ENCODE measurements around the gene BOC. TPM values are rescaled to one million over a fixed set of nuclear protein-coding genes. Genes with fewer than 3 reads are reported as not detected.

BOC gene
- total RNA-seq, 2 experiments from 2014 or later = 0.03 TPM; not detected in 1

- Histone ChIP-seq H3K79me2 (ENCODE audit: insufficient read depth, low read depth, low read length) (no peaks in the 10 kb centered on the region), H3K27ac (ENCODE audit: low read depth, low read length, poor library complexity, severe bottlenecking) (no peak overlapping the region), H3K4me1 (ENCODE audit: insufficient read depth, low read length, poor library complexity, severe bottlenecking) (no peaks in the 10 kb centered on the region), H4K20me1 (ENCODE audit: insufficient read depth, low read length) (no peaks in the 10 kb centered on the region), H3K9me2 (ENCODE audit: insufficient read depth, low read length) (no peaks in the 10 kb centered on the region), H3K4me2 (ENCODE audit: low read length) (no peak overlapping the region), H3K4me3 (ENCODE audit: low read depth, low read length, poor library complexity, severe bottlenecking) (no peak overlapping the region), H3K36me3 (ENCODE audit: insufficient read depth, low read length) (no peaks in the 10 kb centered on the region), H2AFZ (ENCODE audit: low read length) (no peak overlapping the region), H3K9me3 (ENCODE audit: low read length) (peaks cover 26% of the 10 kb centered on the region; the same call in 1 of the 2 replicates)
- ChIA-PET POLR2A (interaction anchor here (0.6 to 1.2 kb wide), 2 partner anchors 15 to 51 kb away, joined by 3 read pairs; no protein-coding TSS in a partner anchor), CTCF (ENCODE audit: unreplicated experiment) (no interaction called here)
- BruUV-seq (replicated peaks) = no TSS peak
- TF ChIP-seq EZH2phosphoT487 (IDR thresholded peaks at IDR 0.05; ENCODE audit: borderline replicate concordance, low read depth, low read length) = no peak
- TF ChIP-seq, protein P1, sequence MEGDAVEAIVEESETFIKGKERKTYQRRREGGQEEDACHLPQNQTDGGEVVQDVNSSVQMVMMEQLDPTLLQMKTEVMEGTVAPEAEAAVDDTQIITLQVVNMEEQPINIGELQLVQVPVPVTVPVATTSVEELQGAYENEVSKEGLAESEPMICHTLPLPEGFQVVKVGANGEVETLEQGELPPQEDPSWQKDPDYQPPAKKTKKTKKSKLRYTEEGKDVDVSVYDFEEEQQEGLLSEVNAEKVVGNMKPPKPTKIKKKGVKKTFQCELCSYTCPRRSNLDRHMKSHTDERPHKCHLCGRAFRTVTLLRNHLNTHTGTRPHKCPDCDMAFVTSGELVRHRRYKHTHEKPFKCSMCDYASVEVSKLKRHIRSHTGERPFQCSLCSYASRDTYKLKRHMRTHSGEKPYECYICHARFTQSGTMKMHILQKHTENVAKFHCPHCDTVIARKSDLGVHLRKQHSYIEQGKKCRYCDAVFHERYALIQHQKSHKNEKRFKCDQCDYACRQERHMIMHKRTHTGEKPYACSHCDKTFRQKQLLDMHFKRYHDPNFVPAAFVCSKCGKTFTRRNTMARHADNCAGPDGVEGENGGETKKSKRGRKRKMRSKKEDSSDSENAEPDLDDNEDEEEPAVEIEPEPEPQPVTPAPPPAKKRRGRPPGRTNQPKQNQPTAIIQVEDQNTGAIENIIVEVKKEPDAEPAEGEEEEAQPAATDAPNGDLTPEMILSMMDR (conservative IDR thresholded peaks at IDR 0.05; ENCODE audit: low read length) = no peak
- intact Hi-C loops (cut with micrococcal nuclease; ENCODE audit: unreplicated experiment) = no loop called here
- no peak for DNase-seq (ENCODE audit: low spot score)
These were observed 101.1 kb downstream of the BOC start for GRCh38 chr3:113312416-113312815.

GRCh38 chr3:113314923-113315322 is 103.6 kb downstream of the BOC start:
- Histone ChIP-seq H3K36me3 (ENCODE audit: insufficient read depth, low read length) (no peaks in the 10 kb centered on the region), H3K27ac (ENCODE audit: low read depth, low read length, poor library complexity, severe bottlenecking) (no peak overlapping the region), H3K4me2 (ENCODE audit: low read length) (no peak overlapping the region), H3K4me3 (ENCODE audit: low read depth, low read length, poor library complexity, severe bottlenecking) (no peak overlapping the region), H4K20me1 (ENCODE audit: insufficient read depth, low read length) (no peaks in the 10 kb centered on the region), H3K9me3 (ENCODE audit: low read length) (peaks cover 26% of the 10 kb centered on the region; the same call in 1 of the 2 replicates), H3K9me2 (ENCODE audit: insufficient read depth, low read length) (no peaks in the 10 kb centered on the region), H3K79me2 (ENCODE audit: insufficient read depth, low read depth, low read length) (no peaks in the 10 kb centered on the region), H3K4me1 (ENCODE audit: insufficient read depth, low read length, poor library complexity, severe bottlenecking) (no peaks in the 10 kb centered on the region), H2AFZ (ENCODE audit: low read length) (no peak overlapping the region)
- POLR2A ChIA-PET = interaction anchor here (0.7 to 1.0 kb wide), 2 partner anchors 8 to 672 kb away, joined by 3 read pairs; no protein-coding TSS in a partner anchor
- no peak for TF ChIP-seq EZH2phosphoT487 (IDR thresholded peaks at IDR 0.05; ENCODE audit: borderline replicate concordance, low read depth, low read length)
- TF ChIP-seq, protein P1 (conservative IDR thresholded peaks at IDR 0.05; ENCODE audit: low read length) = no peak
- BruUV-seq (replicated peaks) = no TSS peak
- intact Hi-C loops (cut with micrococcal nuclease; ENCODE audit: unreplicated experiment) = no loop called here
- CTCF ChIA-PET (ENCODE audit: unreplicated experiment) = no interaction called here
- no peak for DNase-seq (ENCODE audit: low spot score)

DNA sequence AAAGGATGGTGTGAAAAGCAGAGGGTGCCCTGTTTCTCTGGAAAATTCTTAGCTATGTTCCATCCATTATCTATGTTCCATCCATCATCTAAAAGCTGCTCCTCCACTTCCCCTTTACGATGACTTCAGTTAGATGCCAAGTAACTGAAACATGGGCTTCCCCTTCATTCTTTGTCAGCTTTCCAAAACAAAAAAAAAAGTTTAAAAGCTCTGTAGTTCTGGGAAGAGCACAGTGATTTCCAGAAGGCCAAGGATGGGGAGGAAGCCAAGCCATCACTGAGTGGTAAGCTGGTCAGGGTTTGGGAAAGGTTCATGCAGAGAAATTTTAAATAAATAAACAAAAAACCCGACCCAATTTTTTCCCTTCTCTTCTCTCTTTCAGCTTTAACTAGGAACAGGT is 118.4 kb downstream of the BOC start:
- no peak for TF ChIP-seq EZH2phosphoT487 (IDR thresholded peaks at IDR 0.05; ENCODE audit: borderline replicate concordance, low read depth, low read length)
- TF ChIP-seq, protein P1 (conservative IDR thresholded peaks at IDR 0.05; ENCODE audit: low read length) = no peak
- no peak overlapping the region for H3K4me2 ChIP-seq (ENCODE audit: low read length)
- no peaks in the 10 kb centered on the region for H4K20me1 ChIP-seq (ENCODE audit: insufficient read depth, low read length)
- H2AFZ ChIP-seq (ENCODE audit: low read length) = no peak overlapping the region
- no peak overlapping the region for H3K4me3 ChIP-seq (ENCODE audit: low read depth, low read length, poor library complexity, severe bottlenecking)
- H3K27ac ChIP-seq (ENCODE audit: low read depth, low read length, poor library complexity, severe bottlenecking) = no peak overlapping the region
- H3K9me3 ChIP-seq (ENCODE audit: low read length) = no peaks in the 10 kb centered on the region
- H3K9me2 ChIP-seq (ENCODE audit: insufficient read depth, low read length) = no peaks in the 10 kb centered on the region
- CTCF ChIA-PET (ENCODE audit: unreplicated experiment) = no interaction called here
- H3K4me1 ChIP-seq (ENCODE audit: insufficient read depth, low read length, poor library complexity, severe bottlenecking) = no peaks in the 10 kb centered on the region
- no peaks in the 10 kb centered on the region for H3K79me2 ChIP-seq (ENCODE audit: insufficient read depth, low read depth, low read length)
- no peaks in the 10 kb centered on the region for H3K36me3 ChIP-seq (ENCODE audit: insufficient read depth, low read length)
- DNase-seq (ENCODE audit: low spot score) = no peak
- BruUV-seq (replicated peaks) = no TSS peak
- intact Hi-C loops (cut with micrococcal nuclease; ENCODE audit: unreplicated experiment) = no loop called here
- POLR2A ChIA-PET = interaction anchor here (1.0 kb wide), 1 partner anchor 709 kb away, joined by 4 read pairs; no protein-coding TSS in a partner anchor

Data from OCI-LY7 (cell line).